ENCODE results near the gene GAREM2. TPM values are rescaled to one million over a fixed set of nuclear protein-coding genes. Genes with fewer than 3 reads are reported as not detected.
A peak's percentile ranks its signal among the peaks of the same experiment; 100 is the strongest.

The GAREM2 gene
- total and polyA plus RNA-seq, 9 of the 15 experiments (the other 6 are each of a cell fraction or from before 2014, with no cell fraction given), result 1.7 to 12.4 (median 2.5) TPM

- Histone ChIP-seq H3K9me1 (ENCODE audit: control insufficient read depth, insufficient read depth, low read length) (no peaks in the 10 kb centered on the region), H3K79me2 (ENCODE audit: control insufficient read depth, insufficient read depth, low read length) (no peaks in the 10 kb centered on the region), H3K27me3 (ENCODE audit: control insufficient read depth in 2 of 2, insufficient read depth in 2 of 2, low read length in 2 of 2) (peaks cover 0 to 5% of the 10 kb centered on the region in 2 experiments; a peak in 2 of 5 replicates), H3K9me3 (replicated peaks; ENCODE audit: control insufficient read depth, insufficient read depth, low read depth, low read length) (no peaks in the 10 kb centered on the region), H3K27ac (ENCODE audit: extremely low read depth, low read depth, low read length) (no peak overlapping the region), H4K20me1 (replicated peaks; ENCODE audit: control insufficient read depth, insufficient read depth, low read length) (no peaks in the 10 kb centered on the region), H3K4me3 (no peak overlapping the region), H3K36me3 (ENCODE audit: control insufficient read depth, insufficient read depth, low read length) (no peaks in the 10 kb centered on the region), H2AFZ (ENCODE audit: low read depth, low read length) (no peak overlapping the region), H3K9ac (ENCODE audit: insufficient read depth in 1 of 2, low read depth in 2 of 2, low read length in 2 of 2) (no peak overlapping the region), H3K4me1 (replicated peaks in 1 of 2; ENCODE audit: control insufficient read depth in 2 of 2, insufficient read depth in 2 of 2, low read length in 2 of 2) (no peaks in the 10 kb centered on the region; a peak in 1 of 5 replicates), H3K4me2 (ENCODE audit: insufficient read depth, low read length) (no peak overlapping the region)
- FAIRE-seq (no peak), DNase-seq (ENCODE audit: extremely low read depth in 1 of 4, low spot score in 3 of 4) (no peak), ATAC-seq (no peak)
- ChIA-PET POLR2A (interaction anchor here (0.6 to 0.7 kb wide), 2 partner anchors 303 to 413 kb away, joined by 3 read pairs; no protein-coding TSS in a partner anchor), CTCF (ENCODE audit: low intra/inter-chr PET ratio) (no interaction called here)
- in situ Hi-C loops (cut with MboI) (no loop called here), intact Hi-C loops (cut with micrococcal nuclease) (no loop called here)
- no peak for TF ChIP-seq LEF1 (IDR thresholded peaks at IDR 0.05)
- peak; percentile 67 for TF ChIP-seq ZNF121 (CRISPR knock-in tag; conservative IDR thresholded peaks at IDR 0.05)
- WGBS (ENCODE audit: insufficient coverage, low coverage, missing lambda C conversion rate), result 19% methylated on average over 8 of the region's 8 CpGs
- no TSS peak for BruUV-seq (replicated peaks)
Measured at GRCh38 chr2:26164641-26165211, 8.2 kb upstream of the GAREM2 start.

- WGBS (ENCODE audit: insufficient coverage, low coverage, missing lambda C conversion rate), result 15% methylated on average over 4 of the region's 4 CpGs
- DNase-seq (ENCODE audit: extremely low read depth in 1 of 4, low spot score in 3 of 4), result no peak
- no peak for TF ChIP-seq PHF8 (IDR thresholded peaks at IDR 0.05; ENCODE audit: borderline replicate concordance, low read length)
- TF ChIP-seq TBL1XR1 (IDR thresholded peaks at IDR 0.05; ENCODE audit: low read length in 2 of 2), result no peak
- no peak for TF ChIP-seq KLF1 (tag; IDR thresholded peaks at IDR 0.05)
- no peak for TF ChIP-seq XRCC3 (IDR thresholded peaks at IDR 0.05)
- no peak for TF ChIP-seq EP300 (IDR thresholded peaks at IDR 0.05; ENCODE audit: low read length)
- no peak for TF ChIP-seq ZFPM2 (CRISPR knock-in tag; IDR thresholded peaks at IDR 0.05)
- no peak for TF ChIP-seq SETDB1 (IDR thresholded peaks at IDR 0.05; ENCODE audit: low read length)
- TF ChIP-seq UBTF (IDR thresholded peaks at IDR 0.05; ENCODE audit: borderline replicate concordance in 1 of 2, low read depth in 2 of 2, low read length in 2 of 2), result no peak
- no peak for TF ChIP-seq ZNF197 (CRISPR knock-in tag; IDR thresholded peaks at IDR 0.05; ENCODE audit: low read depth)
Measured at GRCh38 chr2:26165403-26165802, 7.5 kb upstream of the GAREM2 start.

More at GRCh38 chr2:26165403-26165802, 7.5 kb upstream of the GAREM2 start:
- intact Hi-C loops (cut with micrococcal nuclease), result no loop called here
- POLR2A ChIA-PET, result interaction anchor here (0.7 to 0.9 kb wide), 2 partner anchors 10 to 302 kb away, joined by 3 read pairs; no protein-coding TSS in a partner anchor
- Histone ChIP-seq H3K9me1 (ENCODE audit: control insufficient read depth, insufficient read depth, low read length) (no peaks in the 10 kb centered on the region), H3K9ac (ENCODE audit: insufficient read depth in 1 of 2, low read depth in 2 of 2, low read length in 2 of 2) (no peak overlapping the region), H2AFZ (ENCODE audit: low read depth, low read length) (no peak overlapping the region), H3K4me2 (ENCODE audit: insufficient read depth, low read length) (no peak overlapping the region), H3K36me3 (ENCODE audit: control insufficient read depth, insufficient read depth, low read length) (no peaks in the 10 kb centered on the region), H3K79me2 (ENCODE audit: control insufficient read depth, insufficient read depth, low read length) (no peaks in the 10 kb centered on the region), H3K4me1 (replicated peaks in 1 of 2; ENCODE audit: control insufficient read depth in 2 of 2, insufficient read depth in 2 of 2, low read length in 2 of 2) (no peaks in the 10 kb centered on the region), H3K27me3 (ENCODE audit: control insufficient read depth in 2 of 2, insufficient read depth in 2 of 2, low read length in 2 of 2) (peaks cover 0 to 5% of the 10 kb centered on the region in 2 experiments; a peak in 2 of 5 replicates), H3K27ac (ENCODE audit: extremely low read depth, low read depth, low read length) (no peak overlapping the region), H3K4me3 (no peak overlapping the region), H3K9me3 (replicated peaks; ENCODE audit: control insufficient read depth, insufficient read depth, low read depth, low read length) (no peaks in the 10 kb centered on the region), H4K20me1 (replicated peaks; ENCODE audit: control insufficient read depth, insufficient read depth, low read length) (no peaks in the 10 kb centered on the region)
- no peak for ATAC-seq
- CTCF ChIA-PET (ENCODE audit: low intra/inter-chr PET ratio), result no interaction called here
- in situ Hi-C loops (cut with MboI), result no loop called here
- no peak for FAIRE-seq
- no TSS peak for BruUV-seq (replicated peaks)
